ENCODE data around the gene TRPV5. TPM values are rescaled to one million over a fixed set of nuclear protein-coding genes. Genes with fewer than 3 reads are reported as not detected.

The TRPV5 gene
- total RNA-seq, 1 donor from 2014 or later = not detected

Other genes starting within 250 kb of the TRPV5 start
- gene PRSS1, start 184.3 kb downstream of the TRPV5 start, total RNA-seq = not detected in 2 replicates
- gene PRSS2, start 162.8 kb downstream of the TRPV5 start, total RNA-seq = not detected in 2 replicates
- gene EPHB6, start 78.7 kb downstream of the TRPV5 start, total RNA-seq = under 0.01 TPM in 2 replicates
- not detected in 2 replicates for gene TRPV6, start 48.0 kb downstream of the TRPV5 start, total RNA-seq
- not detected in 2 replicates for gene LLCFC1, start 5.7 kb upstream of the TRPV5 start, total RNA-seq
- not detected in 2 replicates for gene KEL, start 28.6 kb upstream of the TRPV5 start, total RNA-seq
- gene OR9A2, start 93.4 kb upstream of the TRPV5 start, total RNA-seq = not detected in 2 replicates
- not detected in 2 replicates for gene OR6V1, start 118.6 kb upstream of the TRPV5 start, total RNA-seq
- gene PIP, start 198.3 kb upstream of the TRPV5 start, total RNA-seq = not detected in 2 replicates
- not detected in 2 replicates for gene TAS2R39, start 249.7 kb upstream of the TRPV5 start, total RNA-seq

Measured in lung microvascular endothelial cell (primary cell).